ENCODE data around the gene ARSB.

The ARSB gene

GRCh38 chr5:78974011-78974410, 11.1 kb downstream of the ARSB start:
- H3K4me3 ChIP-seq (ENCODE audit: control insufficient read depth, low read depth, low read length) = no peak overlapping the region
- no peak for DNase-seq (ENCODE audit: low read depth)
- no peak for TF ChIP-seq CTCF (conservative IDR thresholded peaks at IDR 0.05; ENCODE audit: control insufficient read depth, insufficient read depth, low read depth, low read length)

- DNase-seq (ENCODE audit: low read depth) = peak; percentile 65
- no peak for TF ChIP-seq CTCF (conservative IDR thresholded peaks at IDR 0.05; ENCODE audit: control insufficient read depth, insufficient read depth, low read depth, low read length)
- H3K4me3 ChIP-seq (ENCODE audit: control insufficient read depth, low read depth, low read length) = no peak overlapping the region
Observed at GRCh38 chr5:78972654-78973428, 12.3 kb downstream of the ARSB start.

- no peak for DNase-seq (ENCODE audit: low read depth)
- no peak for TF ChIP-seq CTCF (conservative IDR thresholded peaks at IDR 0.05; ENCODE audit: control insufficient read depth, insufficient read depth, low read depth, low read length)
Observed at GRCh38 chr5:78971998-78972397, 13.1 kb downstream of the ARSB start.

GRCh38 chr5:78968781-78969180, 16.3 kb downstream of the ARSB start:
- H3K4me3 ChIP-seq (ENCODE audit: control insufficient read depth, low read depth, low read length) = no peak overlapping the region
- DNase-seq (ENCODE audit: low read depth) = no peak
- no peak for TF ChIP-seq CTCF (conservative IDR thresholded peaks at IDR 0.05; ENCODE audit: control insufficient read depth, insufficient read depth, low read depth, low read length)

More at GRCh38 chr5:78971998-78972397, 13.1 kb downstream of the ARSB start:
- H3K4me3 ChIP-seq (ENCODE audit: control insufficient read depth, low read depth, low read length) = no peak overlapping the region

GRCh38 chr5:78964889-78965288, 20.2 kb downstream of the ARSB start:
- no peak overlapping the region for H3K4me3 ChIP-seq (ENCODE audit: control insufficient read depth, low read depth, low read length)
- peak; percentile 47 for TF ChIP-seq CTCF (conservative IDR thresholded peaks at IDR 0.05; ENCODE audit: control insufficient read depth, insufficient read depth, low read depth, low read length)
- peak; percentile 78 for DNase-seq (ENCODE audit: low read depth)

GRCh38 chr5:78961743-78962142, 23.4 kb downstream of the ARSB start:
- no peak for TF ChIP-seq CTCF (conservative IDR thresholded peaks at IDR 0.05; ENCODE audit: control insufficient read depth, insufficient read depth, low read depth, low read length)
- no peak overlapping the region for H3K4me3 ChIP-seq (ENCODE audit: control insufficient read depth, low read depth, low read length)
- DNase-seq (ENCODE audit: low read depth) = peak; percentile 81

All from fibroblast of mammary gland (primary cell).